ENCODE results near the gene ZNF236.

DNA sequence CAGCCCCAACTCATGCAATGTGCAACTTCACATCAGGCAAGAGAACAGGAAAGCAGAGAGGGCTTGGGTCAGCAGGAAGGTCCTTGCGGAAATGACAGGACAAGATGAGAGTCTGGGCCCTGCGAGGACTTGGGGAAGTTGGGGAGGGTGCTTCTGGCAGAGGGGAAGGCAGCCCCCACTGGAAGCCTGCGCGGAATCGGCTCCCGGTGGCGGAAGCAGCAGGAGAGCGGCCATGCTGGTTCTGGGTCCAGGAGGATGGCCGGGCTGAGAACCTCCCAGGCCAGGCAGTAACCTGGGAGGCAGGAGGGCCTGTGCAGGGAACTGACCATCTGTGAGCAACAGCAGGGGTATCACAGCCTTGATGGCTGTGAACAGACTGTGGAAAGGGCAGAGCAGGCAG, 197.3 kb downstream of the ZNF236 start:
- TF ChIP-seq EZH2 (IDR thresholded peaks at IDR 0.05; ENCODE audit: low read length, missing control alignments) = no peak
- TF ChIP-seq, protein P1, sequence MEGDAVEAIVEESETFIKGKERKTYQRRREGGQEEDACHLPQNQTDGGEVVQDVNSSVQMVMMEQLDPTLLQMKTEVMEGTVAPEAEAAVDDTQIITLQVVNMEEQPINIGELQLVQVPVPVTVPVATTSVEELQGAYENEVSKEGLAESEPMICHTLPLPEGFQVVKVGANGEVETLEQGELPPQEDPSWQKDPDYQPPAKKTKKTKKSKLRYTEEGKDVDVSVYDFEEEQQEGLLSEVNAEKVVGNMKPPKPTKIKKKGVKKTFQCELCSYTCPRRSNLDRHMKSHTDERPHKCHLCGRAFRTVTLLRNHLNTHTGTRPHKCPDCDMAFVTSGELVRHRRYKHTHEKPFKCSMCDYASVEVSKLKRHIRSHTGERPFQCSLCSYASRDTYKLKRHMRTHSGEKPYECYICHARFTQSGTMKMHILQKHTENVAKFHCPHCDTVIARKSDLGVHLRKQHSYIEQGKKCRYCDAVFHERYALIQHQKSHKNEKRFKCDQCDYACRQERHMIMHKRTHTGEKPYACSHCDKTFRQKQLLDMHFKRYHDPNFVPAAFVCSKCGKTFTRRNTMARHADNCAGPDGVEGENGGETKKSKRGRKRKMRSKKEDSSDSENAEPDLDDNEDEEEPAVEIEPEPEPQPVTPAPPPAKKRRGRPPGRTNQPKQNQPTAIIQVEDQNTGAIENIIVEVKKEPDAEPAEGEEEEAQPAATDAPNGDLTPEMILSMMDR (conservative IDR thresholded peaks at IDR 0.05 in 1 of 2, IDR thresholded peaks at IDR 0.05 in 1 of 2; ENCODE audit: low read depth in 1 of 2, low read length in 2 of 2) = no peak

All from fibroblast of lung (primary cell).